ENCODE measurements around the gene EIF2S2. TPM values are rescaled to one million over a fixed set of nuclear protein-coding genes. Genes with fewer than 3 reads are reported as not detected.

EIF2S2 gene
- total RNA-seq, 1 experiment from 2014 or later, result 121 TPM

GRCh38 chr20:34070079-34070439 lies 42.0 kb downstream of the EIF2S2 start:
- ChIA-PET POLR2A (no interaction called here), CTCF (interaction anchor here (0.6 to 1.3 kb wide), 4 partner anchors 77 to 277 kb away, joined by 3 to 5 read pairs (median 5); partner anchors contain the start of gene RALY), RAD21 (ENCODE audit: low non-redundant PET in 1 of 2, low total read pairs in 2 of 2, uncharacterized antibody in 2 of 2, unreplicated experiment in 2 of 2) (no interaction called here)
- no TSS peak for BruUV-seq (replicated peaks)
- Histone ChIP-seq H4K20me1 (ENCODE audit: insufficient read depth) (peaks cover 3% of the 10 kb centered on the region; the same call in 1 of the 2 replicates), H3K4me3 (replicated peaks in 1 of 2; ENCODE audit: low read depth in 1 of 2, low read length in 2 of 2) (no peak overlapping the region), H3K4me2 (ENCODE audit: low read length) (no peak overlapping the region), H2AFZ (ENCODE audit: low read depth, low read length, poor library complexity, severe bottlenecking) (no peak overlapping the region), H3K27me3 (ENCODE audit: insufficient read depth, low read length) (no peaks in the 10 kb centered on the region), H3K27ac (ENCODE audit: low read depth, low read length) (no peak overlapping the region), H3K4me1 (ENCODE audit: control insufficient read depth in 1 of 2, insufficient read depth in 2 of 2, low read length in 2 of 2) (peaks cover 0 to 23% of the 10 kb centered on the region in 2 experiments; a peak in 2 of 4 replicates), H3K9me2 (ENCODE audit: insufficient read depth) (no peaks in the 10 kb centered on the region), H3K36me3 (ENCODE audit: control insufficient read depth in 1 of 2, insufficient read depth in 2 of 2, low read length in 2 of 2) (peaks cover 0 to 2% of the 10 kb centered on the region in 2 experiments; a peak in 3 of 4 replicates), H3K9ac (ENCODE audit: low read length) (no peak overlapping the region), H3K9me3 (ENCODE audit: control insufficient read depth in 1 of 2, insufficient read depth in 1 of 2, low read depth in 1 of 2, low read length in 2 of 2) (no peaks in the 10 kb centered on the region), H3K79me2 (ENCODE audit: insufficient read depth, low read length) (peaks cover 37% of the 10 kb centered on the region; the same call in 1 of the 2 replicates)
- DNase-seq (ENCODE audit: low read depth, low spot score) (no peak), ATAC-seq (peak; percentile 35)
- intact Hi-C loops (cut with micrococcal nuclease), result no loop called here
- no peak for TF ChIP-seq FOSL1 (IDR thresholded peaks at IDR 0.05; ENCODE audit: low read depth)
- no peak for TF ChIP-seq POLR2A (IDR thresholded peaks at IDR 0.05; ENCODE audit: borderline replicate concordance, extremely low read depth, insufficient read depth, insufficient read length)
- TF ChIP-seq ZNF274 (IDR thresholded peaks at IDR 0.05; ENCODE audit: low read depth, low read length), result no peak
- no peak for TF ChIP-seq RAD21 (IDR thresholded peaks at IDR 0.05; ENCODE audit: low read depth)
- TF ChIP-seq, protein P1, sequence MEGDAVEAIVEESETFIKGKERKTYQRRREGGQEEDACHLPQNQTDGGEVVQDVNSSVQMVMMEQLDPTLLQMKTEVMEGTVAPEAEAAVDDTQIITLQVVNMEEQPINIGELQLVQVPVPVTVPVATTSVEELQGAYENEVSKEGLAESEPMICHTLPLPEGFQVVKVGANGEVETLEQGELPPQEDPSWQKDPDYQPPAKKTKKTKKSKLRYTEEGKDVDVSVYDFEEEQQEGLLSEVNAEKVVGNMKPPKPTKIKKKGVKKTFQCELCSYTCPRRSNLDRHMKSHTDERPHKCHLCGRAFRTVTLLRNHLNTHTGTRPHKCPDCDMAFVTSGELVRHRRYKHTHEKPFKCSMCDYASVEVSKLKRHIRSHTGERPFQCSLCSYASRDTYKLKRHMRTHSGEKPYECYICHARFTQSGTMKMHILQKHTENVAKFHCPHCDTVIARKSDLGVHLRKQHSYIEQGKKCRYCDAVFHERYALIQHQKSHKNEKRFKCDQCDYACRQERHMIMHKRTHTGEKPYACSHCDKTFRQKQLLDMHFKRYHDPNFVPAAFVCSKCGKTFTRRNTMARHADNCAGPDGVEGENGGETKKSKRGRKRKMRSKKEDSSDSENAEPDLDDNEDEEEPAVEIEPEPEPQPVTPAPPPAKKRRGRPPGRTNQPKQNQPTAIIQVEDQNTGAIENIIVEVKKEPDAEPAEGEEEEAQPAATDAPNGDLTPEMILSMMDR (IDR thresholded peaks at IDR 0.05 in 2 of 3, conservative IDR thresholded peaks at IDR 0.05 in 1 of 3; ENCODE audit: borderline replicate concordance in 1 of 3, insufficient read depth in 1 of 3, low read depth in 2 of 3, low read length in 2 of 3), result no peak
- TF ChIP-seq ZFX (IDR thresholded peaks at IDR 0.05), result no peak
- TF ChIP-seq SP1 (IDR thresholded peaks at IDR 0.05; ENCODE audit: low read depth), result no peak
- no peak for TF ChIP-seq YY1 (IDR thresholded peaks at IDR 0.05; ENCODE audit: extremely low read depth, insufficient replicate concordance, low read depth, low read length)
- TF ChIP-seq REST (IDR thresholded peaks at IDR 0.05; ENCODE audit: low read depth), result no peak
- no peak for TF ChIP-seq EGR1 (IDR thresholded peaks at IDR 0.05; ENCODE audit: low read depth)
- no peak for TF ChIP-seq TCF7L2 (IDR thresholded peaks at IDR 0.05; ENCODE audit: borderline replicate concordance, extremely low read depth, insufficient read depth, insufficient read length)

Data from HCT116 (cell line).